OCI-LY3 (cell line): ENCODE results near the gene TAS2R41.

Experiments used
- CTCF ChIP-seq: fragments of 200-600, 300-600 bp; sonication (generic); IDR thresholded peaks from 2 replicates; pipeline ENCODE4 v1.5.1; 2014; ENCODE audit warnings: antibody characterized with exemption, low read length, low read depth
- EZH2phosphoT487 ChIP-seq: fragments of 200-600 bp; shearing (Covaris generic); IDR thresholded peaks from 2 replicates; pipeline ENCODE4 v1.6.1; 2018; ENCODE audit warnings: antibody characterized with exemption, mixed run types, low read depth

- TF ChIP-seq CTCF = no peak
- no peak for TF ChIP-seq EZH2phosphoT487
Measured at GRCh38 chr7:143492043-143492471, 14.4 kb downstream of the TAS2R41 start.
